Measurements from ENCODE around the gene RNF208. TPM values are rescaled to one million over a fixed set of nuclear protein-coding genes. Genes with fewer than 3 reads are reported as not detected.

RNF208 gene
- total and polyA plus RNA-seq, 2 experiments from 2014 or later = 1.4 to 5.6 TPM

DNA sequence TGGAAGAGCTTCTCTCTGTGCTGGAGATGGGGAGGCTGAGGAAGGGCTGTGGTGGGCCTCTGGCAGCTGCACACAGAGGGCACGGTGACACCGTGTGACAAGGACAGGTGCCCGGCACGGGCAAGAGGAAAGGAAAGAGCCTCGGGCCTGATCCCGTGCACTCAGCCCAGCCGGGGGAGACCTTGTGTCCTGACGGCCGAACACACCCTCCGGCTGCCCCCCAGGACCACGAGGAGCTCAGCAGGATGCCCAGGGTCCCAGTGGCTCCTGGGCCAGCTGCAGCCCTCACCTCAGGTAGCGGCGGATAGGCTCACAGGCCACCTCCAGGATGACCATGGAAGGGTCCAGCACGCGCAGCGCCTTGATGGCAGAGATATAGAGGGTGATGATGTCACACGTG is 39.2 kb downstream of the RNF208 start (continued):
- no peak for TF ChIP-seq EZH2 (IDR thresholded peaks at IDR 0.05; ENCODE audit: low read depth, unreplicated experiment)
- TF ChIP-seq, protein P1, sequence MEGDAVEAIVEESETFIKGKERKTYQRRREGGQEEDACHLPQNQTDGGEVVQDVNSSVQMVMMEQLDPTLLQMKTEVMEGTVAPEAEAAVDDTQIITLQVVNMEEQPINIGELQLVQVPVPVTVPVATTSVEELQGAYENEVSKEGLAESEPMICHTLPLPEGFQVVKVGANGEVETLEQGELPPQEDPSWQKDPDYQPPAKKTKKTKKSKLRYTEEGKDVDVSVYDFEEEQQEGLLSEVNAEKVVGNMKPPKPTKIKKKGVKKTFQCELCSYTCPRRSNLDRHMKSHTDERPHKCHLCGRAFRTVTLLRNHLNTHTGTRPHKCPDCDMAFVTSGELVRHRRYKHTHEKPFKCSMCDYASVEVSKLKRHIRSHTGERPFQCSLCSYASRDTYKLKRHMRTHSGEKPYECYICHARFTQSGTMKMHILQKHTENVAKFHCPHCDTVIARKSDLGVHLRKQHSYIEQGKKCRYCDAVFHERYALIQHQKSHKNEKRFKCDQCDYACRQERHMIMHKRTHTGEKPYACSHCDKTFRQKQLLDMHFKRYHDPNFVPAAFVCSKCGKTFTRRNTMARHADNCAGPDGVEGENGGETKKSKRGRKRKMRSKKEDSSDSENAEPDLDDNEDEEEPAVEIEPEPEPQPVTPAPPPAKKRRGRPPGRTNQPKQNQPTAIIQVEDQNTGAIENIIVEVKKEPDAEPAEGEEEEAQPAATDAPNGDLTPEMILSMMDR (conservative IDR thresholded peaks at IDR 0.05; ENCODE audit: low read depth in 2 of 2) = no peak

DNA sequence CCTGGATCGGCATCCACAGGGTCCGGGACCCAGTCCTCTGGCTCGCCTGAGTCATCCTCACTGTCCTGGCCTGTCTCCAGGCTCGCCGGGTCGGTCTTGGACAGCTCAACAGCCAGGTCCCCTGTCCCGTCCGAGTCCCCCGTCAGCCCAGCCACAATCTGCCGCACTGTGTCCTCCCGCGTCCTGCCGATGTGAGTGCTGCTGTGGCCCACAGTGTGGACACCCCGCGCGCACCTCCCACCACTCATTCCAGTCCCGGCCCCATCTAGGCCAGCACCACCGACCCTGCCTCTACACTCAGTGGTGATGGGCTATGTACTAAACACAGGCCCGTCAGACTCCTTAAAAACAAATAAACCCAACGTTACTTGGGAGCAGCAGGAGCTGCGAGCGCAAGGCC is 40.4 kb downstream of the RNF208 start:
- H3K4me3 ChIP-seq = no peak overlapping the region
- DNase-seq (ENCODE audit: low spot score) (no peak), ATAC-seq (no peak)
- no peaks in the 10 kb centered on the region for H3K9me2 ChIP-seq (ENCODE audit: insufficient read depth)
- no peaks in the 10 kb centered on the region for H3K27me3 ChIP-seq (ENCODE audit: insufficient read depth)
- Mint-ChIP-seq H3K4me1 (no peaks in the 10 kb centered on the region; the same call in 2 of the 3 replicates), H3K27ac (no peak overlapping the region), H3K36me3 (ENCODE audit: low read depth) (peaks cover 25% of the 10 kb centered on the region), H3K4me3 (no peak overlapping the region; the same call in 2 of the 3 replicates), H3K9me3 (no peaks in the 10 kb centered on the region), H3K27me3 (ENCODE audit: insufficient read depth, low read depth, poor library complexity) (peaks cover 4% of the 10 kb centered on the region)
- H2AFZ ChIP-seq = no peak overlapping the region
- H3K36me3 ChIP-seq (ENCODE audit: insufficient read depth) = no peaks in the 10 kb centered on the region
- H4K20me1 ChIP-seq (replicated peaks; ENCODE audit: insufficient read depth) = no peaks in the 10 kb centered on the region
- H3K4me2 ChIP-seq = no peak overlapping the region
- H3K4me1 ChIP-seq (ENCODE audit: insufficient read depth) = no peaks in the 10 kb centered on the region
- H3K79me2 ChIP-seq (replicated peaks; ENCODE audit: insufficient read depth) = peaks cover 4% of the 10 kb centered on the region
- no peak overlapping the region for H3K27ac ChIP-seq (ENCODE audit: low read depth)
- peaks cover 4% of the 10 kb centered on the region; the same call in 1 of the 2 replicates for H3F3A ChIP-seq (replicated peaks; ENCODE audit: low read depth)
- TF ChIP-seq, protein P1 (conservative IDR thresholded peaks at IDR 0.05; ENCODE audit: low read depth in 2 of 2) = no peak
- no peak for TF ChIP-seq ZNF114 (CRISPR knock-in tag; IDR thresholded peaks at IDR 0.05)
- no peak for TF ChIP-seq CREB1 (CRISPR knock-in tag; IDR thresholded peaks at IDR 0.05; ENCODE audit: low read depth)
- no peak for TF ChIP-seq ZNF331 (CRISPR knock-in tag; IDR thresholded peaks at IDR 0.05; ENCODE audit: low read depth)
- TF ChIP-seq POLR2AphosphoS5 (IDR thresholded peaks at IDR 0.05; ENCODE audit: low read depth) = no peak
- TF ChIP-seq EZH2 (IDR thresholded peaks at IDR 0.05; ENCODE audit: low read depth, unreplicated experiment) = no peak
- TF ChIP-seq JUNB (IDR thresholded peaks at IDR 0.05; ENCODE audit: unreplicated experiment) = no peak
- no peak for TF ChIP-seq REST (IDR thresholded peaks at IDR 0.05; ENCODE audit: unreplicated experiment)
- TF ChIP-seq, protein P2, sequence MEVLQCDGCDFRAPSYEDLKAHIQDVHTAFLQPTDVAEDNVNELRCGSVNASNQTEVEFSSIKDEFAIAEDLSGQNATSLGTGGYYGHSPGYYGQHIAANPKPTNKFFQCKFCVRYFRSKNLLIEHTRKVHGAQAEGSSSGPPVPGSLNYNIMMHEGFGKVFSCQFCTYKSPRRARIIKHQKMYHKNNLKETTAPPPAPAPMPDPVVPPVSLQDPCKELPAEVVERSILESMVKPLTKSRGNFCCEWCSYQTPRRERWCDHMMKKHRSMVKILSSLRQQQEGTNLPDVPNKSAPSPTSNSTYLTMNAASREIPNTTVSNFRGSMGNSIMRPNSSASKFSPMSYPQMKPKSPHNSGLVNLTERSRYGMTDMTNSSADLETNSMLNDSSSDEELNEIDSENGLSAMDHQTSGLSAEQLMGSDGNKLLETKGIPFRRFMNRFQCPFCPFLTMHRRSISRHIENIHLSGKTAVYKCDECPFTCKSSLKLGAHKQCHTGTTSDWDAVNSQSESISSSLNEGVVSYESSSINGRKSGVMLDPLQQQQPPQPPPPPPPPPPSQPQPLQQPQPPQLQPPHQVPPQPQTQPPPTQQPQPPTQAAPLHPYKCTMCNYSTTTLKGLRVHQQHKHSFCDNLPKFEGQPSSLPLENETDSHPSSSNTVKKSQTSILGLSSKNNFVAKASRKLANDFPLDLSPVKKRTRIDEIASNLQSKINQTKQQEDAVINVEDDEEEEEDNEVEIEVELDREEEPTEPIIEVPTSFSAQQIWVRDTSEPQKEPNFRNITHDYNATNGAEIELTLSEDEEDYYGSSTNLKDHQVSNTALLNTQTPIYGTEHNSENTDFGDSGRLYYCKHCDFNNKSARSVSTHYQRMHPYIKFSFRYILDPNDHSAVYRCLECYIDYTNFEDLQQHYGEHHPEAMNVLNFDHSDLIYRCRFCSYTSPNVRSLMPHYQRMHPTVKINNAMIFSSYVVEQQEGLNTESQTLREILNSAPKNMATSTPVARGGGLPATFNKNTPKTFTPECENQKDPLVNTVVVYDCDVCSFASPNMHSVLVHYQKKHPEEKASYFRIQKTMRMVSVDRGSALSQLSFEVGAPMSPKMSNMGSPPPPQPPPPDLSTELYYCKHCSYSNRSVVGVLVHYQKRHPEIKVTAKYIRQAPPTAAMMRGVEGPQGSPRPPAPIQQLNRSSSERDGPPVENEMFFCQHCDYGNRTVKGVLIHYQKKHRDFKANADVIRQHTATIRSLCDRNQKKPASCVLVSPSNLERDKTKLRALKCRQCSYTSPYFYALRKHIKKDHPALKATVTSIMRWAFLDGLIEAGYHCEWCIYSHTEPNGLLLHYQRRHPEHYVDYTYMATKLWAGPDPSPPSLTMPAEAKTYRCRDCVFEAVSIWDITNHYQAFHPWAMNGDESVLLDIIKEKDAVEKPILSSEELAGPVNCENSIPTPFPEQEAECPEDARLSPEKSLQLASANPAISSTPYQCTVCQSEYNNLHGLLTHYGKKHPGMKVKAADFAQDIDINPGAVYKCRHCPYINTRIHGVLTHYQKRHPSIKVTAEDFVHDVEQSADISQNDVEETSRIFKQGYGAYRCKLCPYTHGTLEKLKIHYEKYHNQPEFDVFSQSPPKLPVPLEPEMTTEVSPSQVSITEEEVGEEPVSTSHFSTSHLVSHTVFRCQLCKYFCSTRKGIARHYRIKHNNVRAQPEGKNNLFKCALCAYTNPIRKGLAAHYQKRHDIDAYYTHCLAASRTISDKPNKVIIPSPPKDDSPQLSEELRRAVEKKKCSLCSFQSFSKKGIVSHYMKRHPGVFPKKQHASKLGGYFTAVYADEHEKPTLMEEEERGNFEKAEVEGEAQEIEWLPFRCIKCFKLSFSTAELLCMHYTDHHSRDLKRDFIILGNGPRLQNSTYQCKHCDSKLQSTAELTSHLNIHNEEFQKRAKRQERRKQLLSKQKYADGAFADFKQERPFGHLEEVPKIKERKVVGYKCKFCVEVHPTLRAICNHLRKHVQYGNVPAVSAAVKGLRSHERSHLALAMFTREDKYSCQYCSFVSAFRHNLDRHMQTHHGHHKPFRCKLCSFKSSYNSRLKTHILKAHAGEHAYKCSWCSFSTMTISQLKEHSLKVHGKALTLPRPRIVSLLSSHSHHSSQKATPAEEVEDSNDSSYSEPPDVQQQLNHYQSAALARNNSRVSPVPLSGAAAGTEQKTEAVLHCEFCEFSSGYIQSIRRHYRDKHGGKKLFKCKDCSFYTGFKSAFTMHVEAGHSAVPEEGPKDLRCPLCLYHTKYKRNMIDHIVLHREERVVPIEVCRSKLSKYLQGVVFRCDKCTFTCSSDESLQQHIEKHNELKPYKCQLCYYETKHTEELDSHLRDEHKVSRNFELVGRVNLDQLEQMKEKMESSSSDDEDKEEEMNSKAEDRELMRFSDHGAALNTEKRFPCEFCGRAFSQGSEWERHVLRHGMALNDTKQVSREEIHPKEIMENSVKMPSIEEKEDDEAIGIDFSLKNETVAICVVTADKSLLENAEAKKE (CRISPR knock-in tag; IDR thresholded peaks at IDR 0.05) = no peak
- TF ChIP-seq NANOG (IDR thresholded peaks at IDR 0.05; ENCODE audit: borderline replicate concordance) = no peak
- no peak for TF ChIP-seq EZH2phosphoT487 (IDR thresholded peaks at IDR 0.05; ENCODE audit: unreplicated experiment)

Data from GM23338 (cell line).